ENCODE data around the gene XIRP2. TPM values are rescaled to one million over a fixed set of nuclear protein-coding genes. Genes with fewer than 3 reads are reported as not detected.

XIRP2 gene
- total and polyA plus RNA-seq, 10 of the 15 experiments (the other 5 are each of a cell fraction or from before 2014, with no cell fraction given), result 0.03 TPM; not detected in 9

DNA sequence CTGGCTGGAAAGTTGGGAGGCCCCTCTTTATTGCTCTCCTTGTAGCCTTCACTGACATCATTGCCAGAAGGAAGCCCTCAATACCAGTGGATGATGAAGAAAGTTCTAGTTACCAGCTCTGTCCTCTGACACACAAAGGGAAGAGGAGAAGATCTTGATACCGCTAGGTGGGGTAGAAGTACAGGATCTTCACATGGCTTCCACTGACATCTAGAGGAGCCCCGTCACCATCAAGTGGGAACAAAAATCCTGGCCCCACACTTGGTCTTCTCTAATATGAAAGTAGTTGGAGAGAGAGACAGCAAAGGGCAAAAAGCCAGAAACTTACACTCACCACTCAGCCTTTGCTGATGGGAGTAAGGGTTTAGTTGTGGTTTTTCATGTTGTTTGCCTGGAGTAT, 12.4 kb downstream of the XIRP2 start (continued):
- TF ChIP-seq, protein P1, sequence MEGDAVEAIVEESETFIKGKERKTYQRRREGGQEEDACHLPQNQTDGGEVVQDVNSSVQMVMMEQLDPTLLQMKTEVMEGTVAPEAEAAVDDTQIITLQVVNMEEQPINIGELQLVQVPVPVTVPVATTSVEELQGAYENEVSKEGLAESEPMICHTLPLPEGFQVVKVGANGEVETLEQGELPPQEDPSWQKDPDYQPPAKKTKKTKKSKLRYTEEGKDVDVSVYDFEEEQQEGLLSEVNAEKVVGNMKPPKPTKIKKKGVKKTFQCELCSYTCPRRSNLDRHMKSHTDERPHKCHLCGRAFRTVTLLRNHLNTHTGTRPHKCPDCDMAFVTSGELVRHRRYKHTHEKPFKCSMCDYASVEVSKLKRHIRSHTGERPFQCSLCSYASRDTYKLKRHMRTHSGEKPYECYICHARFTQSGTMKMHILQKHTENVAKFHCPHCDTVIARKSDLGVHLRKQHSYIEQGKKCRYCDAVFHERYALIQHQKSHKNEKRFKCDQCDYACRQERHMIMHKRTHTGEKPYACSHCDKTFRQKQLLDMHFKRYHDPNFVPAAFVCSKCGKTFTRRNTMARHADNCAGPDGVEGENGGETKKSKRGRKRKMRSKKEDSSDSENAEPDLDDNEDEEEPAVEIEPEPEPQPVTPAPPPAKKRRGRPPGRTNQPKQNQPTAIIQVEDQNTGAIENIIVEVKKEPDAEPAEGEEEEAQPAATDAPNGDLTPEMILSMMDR (IDR thresholded peaks at IDR 0.05 in 2 of 3, conservative IDR thresholded peaks at IDR 0.05 in 1 of 3; ENCODE audit: control insufficient read depth in 2 of 3, extremely low read depth in 1 of 3, insufficient read depth in 1 of 3, low read depth in 3 of 3, low read length in 3 of 3), result peak; percentile 12 to 29 (median 13); a peak in 2 of 6 replicates
- TF ChIP-seq HCFC1 (IDR thresholded peaks at IDR 0.05; ENCODE audit: low read length) (no peak), PAX8 (IDR thresholded peaks at IDR 0.05) (no peak)
- TF ChIP-seq, protein P2, sequence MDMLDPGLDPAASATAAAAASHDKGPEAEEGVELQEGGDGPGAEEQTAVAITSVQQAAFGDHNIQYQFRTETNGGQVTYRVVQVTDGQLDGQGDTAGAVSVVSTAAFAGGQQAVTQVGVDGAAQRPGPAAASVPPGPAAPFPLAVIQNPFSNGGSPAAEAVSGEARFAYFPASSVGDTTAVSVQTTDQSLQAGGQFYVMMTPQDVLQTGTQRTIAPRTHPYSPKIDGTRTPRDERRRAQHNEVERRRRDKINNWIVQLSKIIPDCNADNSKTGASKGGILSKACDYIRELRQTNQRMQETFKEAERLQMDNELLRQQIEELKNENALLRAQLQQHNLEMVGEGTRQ (IDR thresholded peaks at IDR 0.05; ENCODE audit: borderline replicate concordance, low read depth, low read length), result no peak

DNA sequence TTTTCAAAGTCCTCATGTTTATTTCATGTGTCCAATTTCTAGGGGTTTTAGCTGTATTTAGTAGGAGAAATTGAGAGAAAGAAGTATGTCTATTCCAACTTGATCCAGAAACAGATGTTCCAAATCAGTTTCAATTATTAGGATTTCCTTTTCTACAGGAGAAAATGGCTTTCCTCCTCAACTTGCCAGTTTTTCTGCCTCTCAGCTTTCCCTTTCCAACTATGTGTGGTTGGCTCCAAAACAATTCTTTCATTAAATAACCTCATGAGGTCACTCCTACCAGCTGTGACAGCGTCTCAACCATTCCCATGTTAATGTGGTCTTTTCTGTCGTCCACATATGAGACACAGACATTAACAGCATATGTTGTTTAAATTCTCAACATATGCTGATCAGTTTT, 13.1 kb downstream of the XIRP2 start:
- Histone ChIP-seq H3K4me1 (ENCODE audit: control insufficient read depth, insufficient read depth, low read length) (no peaks in the 10 kb centered on the region), H3K27ac (ENCODE audit: control insufficient read depth, insufficient read depth) (no peak overlapping the region), H3K27me3 (replicated peaks in 1 of 2; ENCODE audit: control insufficient read depth in 2 of 2, insufficient read depth in 2 of 2, low read length in 1 of 2) (no peaks in the 10 kb centered on the region), H3K9ac (ENCODE audit: control insufficient read depth, insufficient read depth, low read length) (no peak overlapping the region), H3K4me3 (no peak overlapping the region), H3K79me2 (ENCODE audit: control insufficient read depth, insufficient read depth, low read length) (no peaks in the 10 kb centered on the region), H2AFZ (ENCODE audit: control insufficient read depth, low read depth, low read length) (no peak overlapping the region), H3K4me2 (ENCODE audit: control insufficient read depth, insufficient read depth) (no peak overlapping the region), H4K20me1 (ENCODE audit: control insufficient read depth, insufficient read depth) (no peaks in the 10 kb centered on the region), H3K36me3 (ENCODE audit: control insufficient read depth in 2 of 2, insufficient read depth in 2 of 2, low read length in 1 of 2) (no peaks in the 10 kb centered on the region), H3K9me3 (replicated peaks; ENCODE audit: control insufficient read depth, insufficient read depth, low read length) (no peaks in the 10 kb centered on the region)
- POLR2A ChIA-PET, result no interaction called here
- 8% methylated on average over 2 of the region's 2 CpGs for WGBS (ENCODE audit: insufficient coverage, insufficient replicate concordance, low lambda C conversion rate, missing lambda C conversion rate)
- intact Hi-C loops (cut with micrococcal nuclease; ENCODE audit: unreplicated experiment), result no loop called here
- no peak for ATAC-seq
- BruUV-seq (replicated peaks), result no TSS peak
- SMC1A ChIA-PET (ENCODE audit: uncharacterized antibody, unreplicated experiment), result interaction anchor here (1.7 kb wide), 1 partner anchor 200 kb away, joined by 6 read pairs; no protein-coding TSS in a partner anchor
- RAD21 ChIA-PET (ENCODE audit: unreplicated experiment), result no interaction called here
- no peak for DNase-seq (ENCODE audit: low read depth, low spot score)
- in situ Hi-C loops (cut with MboI), result no loop called here
- FAIRE-seq, result no peak
- CTCF ChIA-PET, result interaction anchor here (0.6 to 1.5 kb wide), 3 partner anchors 20 to 803 kb away, joined by 3 to 4 read pairs (median 3); no protein-coding TSS in a partner anchor
- TF ChIP-seq TCF7 (IDR thresholded peaks at IDR 0.05; ENCODE audit: borderline replicate concordance) (no peak), NR2C2 (IDR thresholded peaks at IDR 0.05; ENCODE audit: borderline replicate concordance, control insufficient read depth, insufficient read length, low read depth) (no peak), MTA2 (IDR thresholded peaks at IDR 0.05; ENCODE audit: low read depth) (no peak), EZH2 (IDR thresholded peaks at IDR 0.05; ENCODE audit: borderline replicate concordance, control insufficient read depth, low read depth, low read length) (no peak), ATF7 (IDR thresholded peaks at IDR 0.05; ENCODE audit: low read depth) (no peak), EP300 (IDR thresholded peaks at IDR 0.05; ENCODE audit: borderline replicate concordance in 1 of 2, control insufficient read depth in 1 of 2, low read depth in 2 of 2, low read length in 2 of 2) (no peak), POU2F2 (IDR thresholded peaks at IDR 0.05; ENCODE audit: borderline replicate concordance, low read depth, low read length) (no peak), ZNF207 (IDR thresholded peaks at IDR 0.05; ENCODE audit: borderline replicate concordance) (no peak), MEF2B (IDR thresholded peaks at IDR 0.05; ENCODE audit: partially characterized antibody, poor library complexity, severe bottlenecking) (no peak), TCF12 (IDR thresholded peaks at IDR 0.05; ENCODE audit: low read depth, low read length) (no peak), RELA (IDR thresholded peaks at IDR 0.05; ENCODE audit: borderline replicate concordance, partially characterized antibody) (no peak)
- TF ChIP-seq, protein P3, sequence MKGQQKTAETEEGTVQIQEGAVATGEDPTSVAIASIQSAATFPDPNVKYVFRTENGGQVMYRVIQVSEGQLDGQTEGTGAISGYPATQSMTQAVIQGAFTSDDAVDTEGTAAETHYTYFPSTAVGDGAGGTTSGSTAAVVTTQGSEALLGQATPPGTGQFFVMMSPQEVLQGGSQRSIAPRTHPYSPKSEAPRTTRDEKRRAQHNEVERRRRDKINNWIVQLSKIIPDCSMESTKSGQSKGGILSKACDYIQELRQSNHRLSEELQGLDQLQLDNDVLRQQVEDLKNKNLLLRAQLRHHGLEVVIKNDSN (IDR thresholded peaks at IDR 0.05; ENCODE audit: borderline replicate concordance, extremely low read length, insufficient read depth, low read depth, low read length), result no peak
- TF ChIP-seq, protein P4, sequence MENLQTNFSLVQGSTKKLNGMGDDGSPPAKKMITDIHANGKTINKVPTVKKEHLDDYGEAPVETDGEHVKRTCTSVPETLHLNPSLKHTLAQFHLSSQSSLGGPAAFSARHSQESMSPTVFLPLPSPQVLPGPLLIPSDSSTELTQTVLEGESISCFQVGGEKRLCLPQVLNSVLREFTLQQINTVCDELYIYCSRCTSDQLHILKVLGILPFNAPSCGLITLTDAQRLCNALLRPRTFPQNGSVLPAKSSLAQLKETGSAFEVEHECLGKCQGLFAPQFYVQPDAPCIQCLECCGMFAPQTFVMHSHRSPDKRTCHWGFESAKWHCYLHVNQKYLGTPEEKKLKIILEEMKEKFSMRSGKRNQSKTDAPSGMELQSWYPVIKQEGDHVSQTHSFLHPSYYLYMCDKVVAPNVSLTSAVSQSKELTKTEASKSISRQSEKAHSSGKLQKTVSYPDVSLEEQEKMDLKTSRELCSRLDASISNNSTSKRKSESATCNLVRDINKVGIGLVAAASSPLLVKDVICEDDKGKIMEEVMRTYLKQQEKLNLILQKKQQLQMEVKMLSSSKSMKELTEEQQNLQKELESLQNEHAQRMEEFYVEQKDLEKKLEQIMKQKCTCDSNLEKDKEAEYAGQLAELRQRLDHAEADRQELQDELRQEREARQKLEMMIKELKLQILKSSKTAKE (IDR thresholded peaks at IDR 0.05; ENCODE audit: low read depth, poor library complexity, severe bottlenecking), result no peak
